Neural cell (in vitro differentiated cells): ENCODE data around the gene HLA-C.

ENCODE experiments used
- EP300 ChIP-seq: fragments of 450-650 bp; conservative IDR thresholded peaks from 2 replicates; pipeline ENCODE4 v1.6.1; 2014; ENCODE audit warnings: antibody characterized with exemption, mild to moderate bottlenecking, moderate library complexity; ENCODE audit not compliant: poor library complexity, severe bottlenecking
- EZH2 ChIP-seq: fragments of 200-600, 300-800 bp; shearing (Covaris generic), sonication (generic); IDR thresholded peaks from 2 replicates; pipeline ENCODE4 v1.6.1; 2014; ENCODE audit warnings: antibody characterized with exemption, low read length, borderline replicate concordance, mild to moderate bottlenecking; ENCODE audit not compliant: insufficient read depth, poor library complexity, severe bottlenecking
- MXI1 ChIP-seq: fragments of 450-650 bp; conservative IDR thresholded peaks from 2 replicates; pipeline ENCODE4 v1.6.1; 2014; ENCODE audit warnings: antibody characterized with exemption, mild to moderate bottlenecking; ENCODE audit not compliant: poor library complexity, severe bottlenecking
- POLR2AphosphoS5 ChIP-seq: IDR thresholded peaks from 2 replicates; pipeline ENCODE4 v1.6.1; 2012
- RAD21 ChIP-seq: fragments of 450-650 bp; conservative IDR thresholded peaks from 2 replicates; pipeline ENCODE4 v1.6.1; 2014; ENCODE audit warnings: antibody characterized with exemption, mild to moderate bottlenecking, moderate library complexity
- REST ChIP-seq: IDR thresholded peaks from 2 replicates; pipeline ENCODE4 v1.6.1; 2012; ENCODE audit warnings: borderline replicate concordance
- SMC3 ChIP-seq: fragments of 450-650 bp; conservative IDR thresholded peaks from 2 replicates; pipeline ENCODE4 v1.6.1; 2014; ENCODE audit warnings: antibody characterized with exemption, mild to moderate bottlenecking, moderate library complexity; ENCODE audit not compliant: poor library complexity
- TAF1 ChIP-seq: IDR thresholded peaks from 2 replicates; pipeline ENCODE4 v1.6.1; 2012; ENCODE audit warnings: low read depth
- TF ChIP-seq, protein P1 (sequence below): fragments of 450-650 bp; IDR thresholded peaks from 2 replicates; pipeline ENCODE4 v1.5.1; 2014; ENCODE audit warnings: antibody characterized with exemption, mild to moderate bottlenecking, moderate library complexity; ENCODE audit not compliant: poor library complexity, severe bottlenecking

- no peak for TF ChIP-seq EP300
- TF ChIP-seq REST: no peak
- TF ChIP-seq, protein P1, sequence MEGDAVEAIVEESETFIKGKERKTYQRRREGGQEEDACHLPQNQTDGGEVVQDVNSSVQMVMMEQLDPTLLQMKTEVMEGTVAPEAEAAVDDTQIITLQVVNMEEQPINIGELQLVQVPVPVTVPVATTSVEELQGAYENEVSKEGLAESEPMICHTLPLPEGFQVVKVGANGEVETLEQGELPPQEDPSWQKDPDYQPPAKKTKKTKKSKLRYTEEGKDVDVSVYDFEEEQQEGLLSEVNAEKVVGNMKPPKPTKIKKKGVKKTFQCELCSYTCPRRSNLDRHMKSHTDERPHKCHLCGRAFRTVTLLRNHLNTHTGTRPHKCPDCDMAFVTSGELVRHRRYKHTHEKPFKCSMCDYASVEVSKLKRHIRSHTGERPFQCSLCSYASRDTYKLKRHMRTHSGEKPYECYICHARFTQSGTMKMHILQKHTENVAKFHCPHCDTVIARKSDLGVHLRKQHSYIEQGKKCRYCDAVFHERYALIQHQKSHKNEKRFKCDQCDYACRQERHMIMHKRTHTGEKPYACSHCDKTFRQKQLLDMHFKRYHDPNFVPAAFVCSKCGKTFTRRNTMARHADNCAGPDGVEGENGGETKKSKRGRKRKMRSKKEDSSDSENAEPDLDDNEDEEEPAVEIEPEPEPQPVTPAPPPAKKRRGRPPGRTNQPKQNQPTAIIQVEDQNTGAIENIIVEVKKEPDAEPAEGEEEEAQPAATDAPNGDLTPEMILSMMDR: no peak
- TF ChIP-seq POLR2AphosphoS5: no peak
- no peak for TF ChIP-seq EZH2
- no peak for TF ChIP-seq MXI1
- TF ChIP-seq TAF1: no peak
- no peak for TF ChIP-seq SMC3
- TF ChIP-seq RAD21: no peak
These were observed 14.1 kb upstream of the HLA-C start for GRCh38 chr6:31285982-31286381.
